Fibroblast of the aortic adventitia (primary cell): ENCODE measurements around the gene FAM111A. TPM values are rescaled to one million over a fixed set of nuclear protein-coding genes. Genes with fewer than 3 reads are reported as not detected.

ENCODE experiments used
- DNase-seq: peaks from one replicate; pipeline ENCODE4 v3.0.0-alpha.2; 2010; ENCODE audit warnings: low read depth
- H3K4me3 ChIP-seq: 2 replicates; pipeline ENCODE4 v1.5.1; 2011; ENCODE audit warnings: low read depth, mild to moderate bottlenecking, control low read depth, low read length, moderate library complexity
- total RNA-seq: library from RNA; depleted of rRNA; stranded (reverse); fragments of >200 nt; gene quantifications from 2 replicates; pipeline ENCODE4 v1.2.3, GENCODE V29; 2012; ENCODE audit warnings: low replicate concordance
- TF ChIP-seq, protein P1 (sequence below): IDR thresholded peaks from 2 replicates; pipeline ENCODE4 v1.5.1; 2011; ENCODE audit warnings: mild to moderate bottlenecking, low read length, control low read depth, inconsistent platforms; ENCODE audit not compliant: insufficient read depth

Gene FAM111A
- total RNA-seq, 1 donor, result 103 TPM

DNA sequence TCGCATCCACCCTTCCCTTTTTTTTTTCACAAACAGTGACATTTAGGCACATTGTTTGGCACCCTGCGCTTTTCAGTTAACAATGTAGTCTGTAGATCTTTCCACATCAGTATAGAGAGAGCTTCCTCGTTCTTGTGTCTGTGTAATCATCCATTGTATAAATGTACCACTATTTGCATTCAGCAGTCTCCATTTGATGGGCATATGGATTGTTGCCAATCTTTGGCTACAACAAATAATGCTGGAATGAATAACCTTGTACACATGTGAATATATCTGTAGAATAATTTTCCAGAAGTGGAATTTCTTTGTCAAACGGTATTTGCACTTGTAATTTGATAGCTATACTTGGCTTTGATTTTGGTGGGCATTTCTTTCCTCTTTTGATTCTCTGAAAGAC, 52.9 kb downstream of the FAM111A start:
- no peak overlapping the region for H3K4me3 ChIP-seq
- TF ChIP-seq, protein P1, sequence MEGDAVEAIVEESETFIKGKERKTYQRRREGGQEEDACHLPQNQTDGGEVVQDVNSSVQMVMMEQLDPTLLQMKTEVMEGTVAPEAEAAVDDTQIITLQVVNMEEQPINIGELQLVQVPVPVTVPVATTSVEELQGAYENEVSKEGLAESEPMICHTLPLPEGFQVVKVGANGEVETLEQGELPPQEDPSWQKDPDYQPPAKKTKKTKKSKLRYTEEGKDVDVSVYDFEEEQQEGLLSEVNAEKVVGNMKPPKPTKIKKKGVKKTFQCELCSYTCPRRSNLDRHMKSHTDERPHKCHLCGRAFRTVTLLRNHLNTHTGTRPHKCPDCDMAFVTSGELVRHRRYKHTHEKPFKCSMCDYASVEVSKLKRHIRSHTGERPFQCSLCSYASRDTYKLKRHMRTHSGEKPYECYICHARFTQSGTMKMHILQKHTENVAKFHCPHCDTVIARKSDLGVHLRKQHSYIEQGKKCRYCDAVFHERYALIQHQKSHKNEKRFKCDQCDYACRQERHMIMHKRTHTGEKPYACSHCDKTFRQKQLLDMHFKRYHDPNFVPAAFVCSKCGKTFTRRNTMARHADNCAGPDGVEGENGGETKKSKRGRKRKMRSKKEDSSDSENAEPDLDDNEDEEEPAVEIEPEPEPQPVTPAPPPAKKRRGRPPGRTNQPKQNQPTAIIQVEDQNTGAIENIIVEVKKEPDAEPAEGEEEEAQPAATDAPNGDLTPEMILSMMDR, result no peak
- no peak for DNase-seq

DNA sequence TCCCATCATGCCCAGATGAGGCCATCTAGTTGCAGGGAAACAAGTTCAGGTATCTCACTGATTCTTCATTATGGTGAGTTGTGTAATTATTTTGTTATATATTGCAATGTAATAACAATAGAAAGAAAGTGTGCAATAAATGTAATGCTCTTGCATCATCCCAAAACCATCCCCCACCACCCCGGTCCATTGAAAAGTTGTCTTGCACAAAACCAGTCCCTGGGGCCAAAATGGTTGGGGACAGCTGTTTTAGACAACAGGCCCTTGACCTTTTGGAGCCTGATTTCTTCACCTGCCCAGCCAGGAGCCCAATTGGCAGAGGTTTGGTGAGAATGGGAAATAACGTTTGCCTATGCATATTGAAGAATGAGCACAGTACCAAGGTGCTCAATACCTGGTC, 54.1 kb downstream of the FAM111A start:
- H3K4me3 ChIP-seq, result no peak overlapping the region
- DNase-seq, result no peak
- TF ChIP-seq, protein P1, result no peak

DNA sequence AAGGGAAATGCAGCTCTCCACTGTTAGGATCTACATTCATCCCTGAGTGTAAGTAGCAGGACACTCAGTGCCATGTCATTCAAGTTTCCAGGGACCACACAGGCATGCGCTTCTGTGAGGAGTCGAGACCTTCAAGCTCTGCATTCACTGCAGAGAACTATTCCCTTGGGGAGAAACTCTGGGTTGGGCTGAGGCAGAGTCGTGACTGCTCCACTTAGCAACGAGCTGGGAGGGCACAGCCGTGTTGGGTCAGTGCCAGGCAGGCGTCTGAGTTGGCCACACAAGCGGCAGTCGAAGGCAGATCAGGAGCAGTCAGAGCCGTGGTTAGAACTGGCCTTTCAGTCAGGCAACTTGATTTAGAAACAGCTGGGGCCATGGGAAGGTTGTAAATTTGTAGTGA, 55.3 kb downstream of the FAM111A start:
- TF ChIP-seq, protein P1, result no peak
- H3K4me3 ChIP-seq, result no peak overlapping the region
- peak; percentile 36 for DNase-seq

DNA sequence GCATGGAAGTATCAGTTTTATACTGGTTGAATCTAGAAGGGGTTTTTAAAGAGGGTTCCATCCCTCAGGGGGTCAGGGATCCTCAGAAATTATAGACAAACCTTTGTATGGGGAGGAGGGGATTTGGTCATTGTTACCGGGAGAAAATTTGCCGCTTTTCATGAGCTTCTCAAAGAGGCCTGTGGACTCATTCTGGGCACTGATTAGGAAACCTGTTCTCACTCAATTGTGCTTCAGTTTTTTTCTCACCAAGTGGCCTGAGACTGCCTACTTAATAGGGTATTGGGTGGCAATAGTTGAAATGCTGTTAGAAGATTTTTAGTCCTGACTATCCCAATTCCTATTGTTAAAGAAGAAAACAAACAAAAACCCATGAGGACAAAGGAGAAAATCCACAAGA, 56.1 kb downstream of the FAM111A start:
- DNase-seq, result no peak
- no peak overlapping the region for H3K4me3 ChIP-seq
- TF ChIP-seq, protein P1, result no peak

- TF ChIP-seq, protein P1, result no peak
- no peak overlapping the region for H3K4me3 ChIP-seq
- DNase-seq, result no peak
These were observed 57.1 kb downstream of the FAM111A start for GRCh38 chr11:59199546-59200422.

DNA sequence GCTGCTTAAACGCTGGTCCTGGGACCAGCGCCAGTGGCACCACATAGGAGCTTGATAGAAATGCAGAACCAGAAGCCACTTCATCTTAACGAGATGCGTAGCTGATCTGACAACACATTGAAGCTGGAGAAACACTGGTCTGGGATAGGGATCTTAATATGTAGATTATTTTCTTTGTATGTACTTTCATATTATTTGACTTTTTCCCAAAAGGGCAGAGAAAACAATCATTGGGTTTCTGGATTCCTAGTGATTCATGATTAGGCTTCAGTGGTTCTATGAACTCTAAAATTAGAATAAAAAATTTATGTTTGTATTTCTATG, 57.7 kb downstream of the FAM111A start:
- H3K4me3 ChIP-seq, result no peak overlapping the region
- no peak for DNase-seq
- TF ChIP-seq, protein P1, result no peak

GRCh38 chr11:59201353-59201752, 58.7 kb downstream of the FAM111A start:
- TF ChIP-seq, protein P1, result no peak
- no peak overlapping the region for H3K4me3 ChIP-seq
- no peak for DNase-seq
